Measurements from ENCODE around the gene NUP205. TPM values are rescaled to one million over a fixed set of nuclear protein-coding genes. Genes with fewer than 3 reads are reported as not detected.

Gene NUP205
- total RNA-seq, 1 experiment from 2014 or later: 91.0 TPM

GRCh38 chr7:135687466-135687865 lies 129.7 kb downstream of the NUP205 start:
- TF ChIP-seq RAD21 (IDR thresholded peaks at IDR 0.05; ENCODE audit: low read depth) (no peak), CBX3 (IDR thresholded peaks at IDR 0.05; ENCODE audit: low read depth) (no peak), EZH2 (IDR thresholded peaks at IDR 0.05) (no peak), SRF (IDR thresholded peaks at IDR 0.05; ENCODE audit: low read depth) (no peak), ZNF274 (IDR thresholded peaks at IDR 0.05; ENCODE audit: low read depth, low read length) (no peak), SP1 (IDR thresholded peaks at IDR 0.05; ENCODE audit: low read depth) (no peak), SIN3A (IDR thresholded peaks at IDR 0.05; ENCODE audit: low read depth) (no peak), CEBPB (IDR thresholded peaks at IDR 0.05; ENCODE audit: low read depth) (no peak), TCF7L2 (IDR thresholded peaks at IDR 0.05; ENCODE audit: borderline replicate concordance, extremely low read depth, insufficient read depth, insufficient read length) (no peak), POLR2AphosphoS5 (IDR thresholded peaks at IDR 0.05; ENCODE audit: low read depth, low read length) (no peak), JUND (IDR thresholded peaks at IDR 0.05) (no peak), POLR2A (IDR thresholded peaks at IDR 0.05; ENCODE audit: borderline replicate concordance, extremely low read depth, insufficient read depth, insufficient read length) (no peak), REST (IDR thresholded peaks at IDR 0.05; ENCODE audit: low read depth) (no peak), ZFX (IDR thresholded peaks at IDR 0.05) (no peak), EZH2phosphoT487 (IDR thresholded peaks at IDR 0.05; ENCODE audit: borderline replicate concordance) (no peak), MAX (IDR thresholded peaks at IDR 0.05) (no peak)
- TF ChIP-seq, protein P1, sequence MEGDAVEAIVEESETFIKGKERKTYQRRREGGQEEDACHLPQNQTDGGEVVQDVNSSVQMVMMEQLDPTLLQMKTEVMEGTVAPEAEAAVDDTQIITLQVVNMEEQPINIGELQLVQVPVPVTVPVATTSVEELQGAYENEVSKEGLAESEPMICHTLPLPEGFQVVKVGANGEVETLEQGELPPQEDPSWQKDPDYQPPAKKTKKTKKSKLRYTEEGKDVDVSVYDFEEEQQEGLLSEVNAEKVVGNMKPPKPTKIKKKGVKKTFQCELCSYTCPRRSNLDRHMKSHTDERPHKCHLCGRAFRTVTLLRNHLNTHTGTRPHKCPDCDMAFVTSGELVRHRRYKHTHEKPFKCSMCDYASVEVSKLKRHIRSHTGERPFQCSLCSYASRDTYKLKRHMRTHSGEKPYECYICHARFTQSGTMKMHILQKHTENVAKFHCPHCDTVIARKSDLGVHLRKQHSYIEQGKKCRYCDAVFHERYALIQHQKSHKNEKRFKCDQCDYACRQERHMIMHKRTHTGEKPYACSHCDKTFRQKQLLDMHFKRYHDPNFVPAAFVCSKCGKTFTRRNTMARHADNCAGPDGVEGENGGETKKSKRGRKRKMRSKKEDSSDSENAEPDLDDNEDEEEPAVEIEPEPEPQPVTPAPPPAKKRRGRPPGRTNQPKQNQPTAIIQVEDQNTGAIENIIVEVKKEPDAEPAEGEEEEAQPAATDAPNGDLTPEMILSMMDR (IDR thresholded peaks at IDR 0.05 in 2 of 3, conservative IDR thresholded peaks at IDR 0.05 in 1 of 3; ENCODE audit: borderline replicate concordance in 1 of 3, insufficient read depth in 1 of 3, low read depth in 2 of 3, low read length in 2 of 3): no peak
- Histone ChIP-seq H4K20me1 (ENCODE audit: insufficient read depth) (no peaks in the 10 kb centered on the region), H3K36me3 (ENCODE audit: control insufficient read depth in 1 of 2, insufficient read depth in 2 of 2, low read length in 2 of 2) (no peaks in the 10 kb centered on the region), H3K27me3 (ENCODE audit: insufficient read depth, low read length) (no peaks in the 10 kb centered on the region), H3K27ac (ENCODE audit: low read depth, low read length) (no peak overlapping the region), H3K4me3 (replicated peaks in 1 of 2; ENCODE audit: low read depth in 1 of 2, low read length in 2 of 2) (no peak overlapping the region), H2AFZ (ENCODE audit: low read depth, low read length, poor library complexity, severe bottlenecking) (no peak overlapping the region), H3K4me1 (ENCODE audit: control insufficient read depth in 1 of 2, insufficient read depth in 2 of 2, low read length in 2 of 2) (peaks cover 0 to 7% of the 10 kb centered on the region in 2 experiments; a peak in 1 of 4 replicates), H3K4me2 (ENCODE audit: low read length) (no peak overlapping the region), H3K79me2 (ENCODE audit: insufficient read depth, low read length) (no peaks in the 10 kb centered on the region), H3K9ac (ENCODE audit: low read length) (no peak overlapping the region), H3K9me3 (ENCODE audit: control insufficient read depth in 1 of 2, insufficient read depth in 1 of 2, low read depth in 1 of 2, low read length in 2 of 2) (no peaks in the 10 kb centered on the region), H3K9me2 (ENCODE audit: insufficient read depth) (no peaks in the 10 kb centered on the region)
- ChIA-PET POLR2A (no interaction called here), CTCF (no interaction called here), RAD21 (ENCODE audit: low non-redundant PET in 1 of 2, low total read pairs in 2 of 2, uncharacterized antibody in 2 of 2, unreplicated experiment in 2 of 2) (interaction anchor here in 1 of 2 experiments (0.6 kb wide), 1 partner anchor 57 kb away, joined by 3 read pairs; no protein-coding TSS in a partner anchor)
- no peak for DNase-seq (ENCODE audit: low read depth, low spot score)
- ATAC-seq: no peak
- intact Hi-C loops (cut with micrococcal nuclease): no loop called here
- no TSS peak for BruUV-seq (replicated peaks)
